ENCODE results near the gene SPRED2.
A peak's percentile ranks its signal among the peaks of the same experiment; 100 is the strongest.

Gene SPRED2

DNA sequence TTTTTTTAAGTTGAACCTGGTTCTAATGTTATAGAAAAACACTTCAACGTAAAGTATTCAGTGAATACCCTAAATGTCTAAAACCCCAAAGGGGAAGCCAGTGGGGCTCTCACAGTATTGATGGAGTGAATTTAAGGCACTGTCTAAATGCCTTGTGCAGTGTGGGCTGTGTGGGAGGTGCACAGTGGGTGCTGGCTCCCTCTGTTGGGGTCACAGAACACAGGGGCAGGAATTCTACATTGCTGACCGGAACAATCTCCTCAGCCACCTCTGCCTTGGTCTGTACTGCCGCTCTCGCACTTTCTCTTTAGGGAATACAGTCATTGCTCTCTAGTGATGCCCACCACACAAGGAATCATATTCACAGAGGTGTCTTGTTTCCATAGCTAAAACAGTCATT is 45.4 kb downstream of the SPRED2 start:
- DNase-seq (ENCODE audit: low spot score), result no peak

DNA sequence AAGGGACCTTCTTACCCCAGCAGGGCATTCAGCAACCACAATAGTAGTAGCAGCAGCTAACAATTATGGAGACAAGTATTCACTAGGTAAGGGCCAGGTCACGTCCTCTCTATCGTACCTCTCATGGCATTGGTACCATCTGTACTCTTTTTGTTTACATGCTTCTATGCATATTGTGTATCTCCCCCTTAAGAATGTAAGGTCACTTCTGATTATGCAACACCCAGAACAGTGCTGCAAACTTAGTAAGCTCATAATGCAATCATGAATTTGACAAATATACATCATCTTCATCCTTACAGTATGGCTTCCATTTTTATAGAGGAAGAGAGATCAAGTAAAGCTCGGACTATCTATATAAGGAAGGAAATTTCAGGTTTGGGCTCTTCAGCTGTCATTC is 46.1 kb downstream of the SPRED2 start:
- DNase-seq (ENCODE audit: low spot score), result no peak

DNA sequence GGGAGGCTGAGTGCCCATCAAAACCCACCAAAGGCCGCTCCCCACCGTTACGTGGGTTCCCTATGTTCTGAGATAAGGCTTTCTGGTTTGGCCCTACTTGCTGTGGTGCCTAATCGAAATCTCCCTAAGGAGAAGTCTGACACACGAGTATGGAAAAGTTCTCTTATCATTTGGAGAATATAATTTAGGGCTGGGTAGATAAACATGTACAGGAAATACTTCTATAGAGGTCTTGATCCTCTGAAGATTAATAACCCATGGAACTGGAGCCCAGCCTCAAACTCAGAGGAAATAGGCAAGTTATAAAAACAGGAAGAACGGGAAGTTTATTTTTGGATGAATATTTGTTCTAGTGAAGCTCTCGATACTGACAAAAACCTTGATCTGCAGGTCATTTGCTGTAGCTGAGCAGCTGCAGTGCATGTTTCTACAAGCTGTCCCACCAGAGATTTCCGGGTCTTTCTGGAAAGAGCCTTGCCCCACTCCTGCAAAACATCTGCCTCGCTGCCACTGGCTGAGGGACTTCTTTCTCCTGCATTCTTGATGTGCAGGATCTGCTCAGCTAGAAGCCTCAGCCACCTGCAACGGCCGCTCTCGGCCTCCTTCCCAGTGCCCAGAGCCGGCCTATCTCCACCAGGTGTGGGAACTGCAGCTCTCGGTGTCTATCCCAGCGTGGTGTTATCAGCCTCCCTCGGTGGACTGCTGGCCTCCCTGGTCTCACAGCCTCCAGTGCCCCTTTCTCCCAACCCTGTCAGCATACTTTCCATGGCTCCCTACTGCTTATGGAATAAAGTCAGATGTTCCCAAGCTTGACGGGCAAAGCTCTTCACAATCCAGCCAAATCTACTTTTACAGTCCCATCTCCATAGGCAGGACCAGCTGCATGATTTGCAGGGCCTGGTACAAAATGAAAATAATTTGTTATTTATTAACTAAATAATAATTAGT is 48.6 kb downstream of the SPRED2 start:
- peak; percentile 10 for DNase-seq (ENCODE audit: low spot score)

DNA sequence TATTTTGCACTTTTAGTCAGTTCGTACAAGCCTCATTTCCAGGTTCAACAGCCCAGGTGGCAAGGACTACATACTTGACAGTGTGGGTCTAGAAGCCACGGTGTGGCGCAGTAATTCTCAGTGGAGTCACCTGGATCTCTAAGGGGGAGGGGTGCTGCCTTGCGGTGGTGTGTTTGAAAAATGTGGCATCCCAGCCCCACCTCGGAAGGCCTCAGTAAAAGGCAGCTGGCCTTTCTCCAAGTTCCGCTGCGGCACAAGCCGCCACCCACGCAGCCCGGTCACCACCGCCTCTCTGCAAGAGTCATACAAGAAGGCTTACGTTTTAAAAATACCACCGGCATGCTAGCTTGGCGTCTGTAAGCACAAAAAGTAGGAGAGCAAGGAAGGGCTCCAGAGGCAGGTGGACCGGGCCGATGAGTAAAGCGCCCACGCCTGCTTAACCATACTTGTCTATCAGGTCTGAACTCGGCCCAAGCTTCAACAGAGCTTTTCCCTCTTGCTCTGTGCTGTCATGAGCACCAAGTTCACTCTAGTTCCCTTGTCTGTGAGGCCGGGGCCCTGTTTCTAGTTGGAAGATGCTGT is 49.5 kb downstream of the SPRED2 start:
- DNase-seq (ENCODE audit: low spot score), result peak; percentile 93

DNA sequence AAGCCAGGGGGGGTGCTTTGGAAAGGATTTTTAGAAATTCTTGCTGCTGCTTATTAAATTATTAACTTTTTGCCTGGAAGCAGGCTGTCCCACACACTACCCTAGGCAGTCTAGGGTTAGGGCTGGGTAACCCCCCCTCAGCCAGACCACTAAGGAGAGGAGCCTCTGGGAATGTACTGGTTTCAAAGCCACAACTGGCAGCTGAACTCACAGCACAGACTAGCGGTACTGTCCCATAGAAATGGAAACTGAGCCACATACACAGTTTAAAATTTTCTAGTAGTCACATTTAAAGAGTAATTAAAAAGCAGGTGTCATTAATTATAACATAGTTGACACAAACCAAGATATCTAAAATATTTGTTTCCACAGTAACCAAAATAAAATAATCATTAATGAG is 50.1 kb downstream of the SPRED2 start:
- no peak for DNase-seq (ENCODE audit: low spot score)

DNA sequence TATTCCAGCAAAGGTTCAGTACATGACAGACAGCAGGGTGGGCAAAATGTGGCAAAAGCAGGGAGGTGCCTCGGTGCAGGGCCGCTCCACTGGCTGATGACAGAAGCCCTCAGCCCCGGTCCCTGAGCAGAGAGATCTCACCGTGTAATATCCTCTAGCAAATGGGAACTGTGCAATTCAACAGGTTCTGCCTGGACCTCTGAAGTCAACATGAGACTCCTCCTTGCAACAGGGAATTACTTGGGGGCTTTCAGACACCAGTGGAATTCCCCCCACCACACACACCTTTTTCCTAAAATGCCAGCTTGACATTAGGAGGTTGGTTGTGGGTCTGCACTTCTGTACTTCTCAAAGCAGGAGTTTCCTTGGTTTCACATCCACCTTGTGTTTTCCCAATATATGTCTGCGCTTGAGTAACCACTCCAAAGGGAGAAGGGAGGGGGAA is 50.8 kb downstream of the SPRED2 start:
- no peak for DNase-seq (ENCODE audit: low spot score)

DNA sequence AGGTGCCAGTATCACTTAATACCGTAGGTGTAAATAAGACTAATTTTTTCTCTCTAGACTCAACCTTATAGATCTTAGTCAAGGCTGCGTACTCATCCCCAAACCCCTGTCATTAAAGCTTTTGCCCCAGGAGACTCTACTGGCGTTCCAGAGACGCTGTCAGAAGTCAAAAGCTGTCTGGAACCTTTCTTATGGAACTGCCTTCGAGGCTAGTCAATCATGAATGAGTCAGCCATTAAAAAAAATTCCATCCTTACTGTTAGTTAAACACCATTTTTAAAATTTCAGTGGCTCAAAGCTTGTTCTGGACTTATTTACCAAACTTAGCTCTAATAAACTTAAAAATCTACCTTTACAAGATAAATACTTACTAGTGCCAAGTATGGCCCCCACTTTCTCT is 52.1 kb downstream of the SPRED2 start:
- no peak for DNase-seq (ENCODE audit: low spot score)

DNA sequence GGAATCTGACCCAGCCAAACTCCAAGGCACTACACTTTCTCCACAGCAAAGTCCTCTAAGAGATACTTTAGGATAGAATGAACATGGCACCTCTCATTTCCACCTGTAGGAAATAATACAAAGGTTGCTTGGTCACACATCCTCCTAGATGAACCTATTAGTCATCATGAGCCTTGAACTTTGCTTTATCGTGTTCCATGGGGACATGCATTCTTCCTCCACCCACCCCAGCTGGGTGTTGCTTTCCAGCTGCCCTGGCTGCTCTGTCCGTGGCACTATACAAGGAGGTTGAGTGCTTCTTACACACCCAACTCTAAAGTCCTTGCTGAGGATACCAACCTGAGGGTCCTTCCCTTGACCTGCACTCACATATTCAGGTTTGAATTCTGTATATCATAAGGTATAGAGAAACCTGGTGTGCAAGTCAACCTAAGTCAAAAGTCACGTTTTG is 52.7 kb downstream of the SPRED2 start:
- DNase-seq (ENCODE audit: low spot score), result peak; percentile 75

DNA sequence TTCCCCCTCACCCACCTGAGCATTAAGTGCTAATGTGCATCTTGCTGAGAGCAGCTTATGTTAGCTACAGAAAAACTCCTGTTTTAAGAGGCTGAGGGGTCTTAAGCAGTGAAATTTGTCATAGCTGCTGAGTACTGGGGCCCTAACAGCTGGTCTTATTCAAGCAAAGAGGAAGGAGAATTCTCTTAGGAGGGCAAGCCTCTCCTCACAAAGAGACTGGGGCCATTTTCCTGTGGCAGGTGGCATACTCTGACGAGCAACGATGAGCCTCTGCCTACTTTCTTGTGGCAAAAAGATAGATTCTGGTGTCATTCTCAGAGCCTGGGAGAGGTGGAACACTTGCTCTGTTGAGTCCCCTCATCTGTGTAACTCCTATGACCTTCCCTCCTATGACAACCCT is 53.2 kb downstream of the SPRED2 start:
- DNase-seq (ENCODE audit: low spot score), result no peak

DNA sequence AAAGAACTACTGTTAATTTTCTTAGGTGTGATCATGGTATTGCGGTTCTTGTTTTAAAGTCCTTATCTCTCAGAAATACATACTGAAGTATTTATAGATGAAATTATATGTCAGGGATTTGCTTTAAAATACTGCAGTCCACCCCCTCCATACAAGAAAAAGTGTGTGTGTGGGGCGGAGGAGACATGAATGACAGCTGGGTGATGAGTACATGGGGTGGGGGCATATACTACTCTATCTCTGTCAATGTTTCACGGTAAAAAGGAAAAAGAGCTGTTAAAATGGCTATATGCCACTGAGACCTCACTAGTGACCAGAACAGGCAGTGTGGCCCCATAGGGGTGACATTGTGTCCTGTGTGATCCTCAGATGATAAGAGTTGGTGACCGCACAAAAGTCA is 54.1 kb downstream of the SPRED2 start:
- DNase-seq (ENCODE audit: low spot score), result no peak

DNA sequence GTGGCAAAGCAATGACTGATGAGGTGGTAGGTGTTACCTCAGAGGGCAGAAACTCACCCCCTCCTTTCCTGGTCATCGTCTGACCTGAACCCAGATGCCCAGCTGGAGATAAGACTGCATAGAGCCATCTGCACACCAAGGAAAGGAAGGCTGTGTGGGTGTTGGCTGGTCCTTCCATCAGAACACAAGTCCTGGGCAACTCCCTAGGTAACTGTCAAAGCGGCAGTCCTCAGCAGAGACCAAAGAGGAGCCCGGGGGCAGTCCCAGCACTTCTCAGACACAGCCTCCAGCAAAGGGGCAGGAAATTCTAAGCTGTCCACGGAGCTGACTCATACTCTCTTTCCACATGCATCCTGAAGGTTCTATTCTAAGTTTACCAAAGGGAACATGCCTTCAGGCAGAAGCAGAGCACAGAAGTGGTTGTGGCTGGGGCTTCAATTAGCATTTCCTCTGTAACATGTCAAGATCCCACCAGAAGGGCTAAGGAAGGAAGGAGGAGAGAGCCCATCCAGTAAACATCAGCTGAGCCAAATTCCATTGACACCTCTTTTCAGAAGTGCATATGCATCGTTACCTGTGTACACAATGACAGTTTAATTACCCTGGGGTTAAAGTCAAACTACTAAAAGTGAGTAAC is 54.7 kb downstream of the SPRED2 start:
- DNase-seq (ENCODE audit: low spot score), result peak; percentile 69

DNA sequence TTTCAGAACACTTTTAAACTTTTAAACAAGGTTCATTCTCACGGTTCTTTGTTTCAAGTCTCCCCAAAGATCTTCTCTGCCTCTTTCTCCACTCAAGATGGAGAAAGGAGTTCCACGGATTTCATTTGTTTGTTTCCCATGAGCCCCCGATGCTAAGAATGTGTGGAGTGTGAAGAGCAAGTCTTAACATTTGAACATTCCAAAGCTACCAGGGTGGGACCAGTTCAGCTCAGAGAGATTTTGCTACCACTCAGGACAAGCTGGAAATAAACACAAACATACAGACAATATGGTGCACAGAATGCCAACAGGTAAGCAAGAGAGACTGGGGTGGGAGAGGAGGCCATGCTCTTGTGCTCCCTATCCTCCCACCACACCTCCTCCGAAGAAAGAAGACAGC is 56.7 kb downstream of the SPRED2 start:
- no peak for DNase-seq (ENCODE audit: low spot score)

DNA sequence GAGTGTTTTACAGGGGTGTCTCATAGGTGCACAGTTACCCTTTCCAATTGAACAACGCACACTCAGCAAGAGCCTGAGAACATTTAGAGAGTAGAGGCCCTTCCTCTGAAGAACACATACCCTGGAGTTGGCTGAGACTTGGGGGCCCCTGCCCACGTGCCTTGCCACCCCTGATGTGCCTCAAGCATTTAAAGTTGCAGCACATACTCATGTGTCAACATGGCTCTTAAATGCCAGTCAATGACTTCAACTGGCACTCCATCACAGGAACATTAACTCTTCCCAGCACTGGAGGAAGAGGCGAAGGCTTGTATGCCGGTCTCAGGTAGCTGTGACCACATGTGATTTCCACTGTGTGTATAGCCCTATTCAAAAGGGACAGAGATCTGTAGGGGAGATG is 57.4 kb downstream of the SPRED2 start:
- DNase-seq (ENCODE audit: low spot score), result no peak

DNA sequence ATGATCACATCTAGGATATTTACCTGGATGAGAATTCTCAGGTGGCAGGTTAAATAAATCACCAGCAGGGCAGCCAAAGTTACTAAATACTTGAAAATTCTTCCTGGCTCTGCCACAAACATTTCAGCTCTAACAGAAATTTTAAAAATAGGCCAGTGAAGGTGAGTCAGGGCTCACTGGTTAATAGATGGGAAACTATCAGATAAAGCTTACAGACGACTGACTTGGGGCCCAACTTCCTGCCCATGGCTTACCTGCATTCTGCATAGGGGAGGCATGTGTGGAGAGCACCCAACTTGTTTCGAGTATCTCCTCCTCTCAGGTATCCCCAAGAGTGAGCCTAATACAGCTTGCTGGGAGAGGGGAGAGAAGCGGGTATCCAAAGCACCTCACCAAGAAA is 57.8 kb downstream of the SPRED2 start:
- no peak for DNase-seq (ENCODE audit: low spot score)

DNA sequence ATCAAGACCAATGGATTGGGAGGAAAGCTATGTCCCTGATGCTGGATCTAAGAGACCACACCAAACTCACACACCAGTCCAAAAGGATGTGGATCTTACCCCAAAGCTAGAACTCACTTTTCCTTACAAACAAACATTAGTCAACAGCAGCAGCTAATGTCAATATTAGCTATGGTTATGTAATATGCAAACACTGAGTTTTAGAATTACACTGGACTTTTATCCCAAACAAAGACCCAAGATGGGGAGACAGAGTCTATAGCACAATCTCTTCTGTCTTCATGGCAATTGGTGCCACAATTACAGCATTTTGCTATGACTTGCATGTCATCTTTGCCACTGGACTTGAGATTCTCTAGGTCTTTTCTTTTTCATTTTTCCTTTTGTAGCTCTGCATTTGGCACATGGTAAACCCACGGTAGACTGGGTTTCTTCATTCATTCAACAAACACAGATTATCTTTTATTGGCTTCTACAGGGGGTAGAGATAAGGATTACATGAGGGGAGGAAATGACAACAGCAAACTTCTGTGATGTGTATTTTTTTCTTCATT is 59.0 kb downstream of the SPRED2 start:
- DNase-seq (ENCODE audit: low spot score), result no peak

DNA sequence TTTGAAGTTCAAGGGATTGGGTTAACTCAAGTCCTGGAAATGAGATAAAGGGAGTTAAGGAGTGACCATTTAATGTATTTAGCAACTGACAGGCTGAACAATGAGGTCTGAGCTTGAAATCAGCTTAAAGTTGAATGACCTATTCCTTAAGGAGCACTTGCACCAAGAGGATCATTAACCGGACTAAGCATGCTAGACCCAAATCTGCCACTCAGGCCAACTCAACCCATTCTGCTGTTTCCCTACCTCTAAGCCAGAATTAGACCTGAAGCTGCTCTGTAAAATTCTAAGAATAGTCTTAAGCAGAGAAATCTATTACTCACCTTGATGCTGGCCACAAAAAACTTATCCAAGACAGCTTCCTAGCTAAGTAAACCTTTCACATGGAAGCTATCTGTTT is 59.8 kb downstream of the SPRED2 start:
- no peak for DNase-seq (ENCODE audit: low spot score)

DNA sequence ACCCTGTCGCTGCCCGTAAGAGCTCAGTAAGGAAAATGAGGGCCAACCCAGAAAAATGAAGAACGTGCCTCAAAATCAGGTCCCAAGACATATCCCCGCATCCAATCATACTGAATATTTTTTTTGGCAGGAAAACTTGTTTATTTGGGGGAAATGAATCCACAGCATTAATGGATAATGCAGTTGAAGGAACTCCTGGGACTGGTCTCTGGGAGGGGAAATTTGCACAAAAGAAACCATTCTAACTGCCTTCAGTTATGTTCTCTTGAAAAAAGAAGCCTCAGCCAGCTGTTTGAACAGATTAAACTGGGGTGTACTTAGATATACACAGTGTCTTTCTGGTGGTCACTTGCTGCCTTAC is 61.3 kb downstream of the SPRED2 start:
- no peak for DNase-seq (ENCODE audit: low spot score)

DNA sequence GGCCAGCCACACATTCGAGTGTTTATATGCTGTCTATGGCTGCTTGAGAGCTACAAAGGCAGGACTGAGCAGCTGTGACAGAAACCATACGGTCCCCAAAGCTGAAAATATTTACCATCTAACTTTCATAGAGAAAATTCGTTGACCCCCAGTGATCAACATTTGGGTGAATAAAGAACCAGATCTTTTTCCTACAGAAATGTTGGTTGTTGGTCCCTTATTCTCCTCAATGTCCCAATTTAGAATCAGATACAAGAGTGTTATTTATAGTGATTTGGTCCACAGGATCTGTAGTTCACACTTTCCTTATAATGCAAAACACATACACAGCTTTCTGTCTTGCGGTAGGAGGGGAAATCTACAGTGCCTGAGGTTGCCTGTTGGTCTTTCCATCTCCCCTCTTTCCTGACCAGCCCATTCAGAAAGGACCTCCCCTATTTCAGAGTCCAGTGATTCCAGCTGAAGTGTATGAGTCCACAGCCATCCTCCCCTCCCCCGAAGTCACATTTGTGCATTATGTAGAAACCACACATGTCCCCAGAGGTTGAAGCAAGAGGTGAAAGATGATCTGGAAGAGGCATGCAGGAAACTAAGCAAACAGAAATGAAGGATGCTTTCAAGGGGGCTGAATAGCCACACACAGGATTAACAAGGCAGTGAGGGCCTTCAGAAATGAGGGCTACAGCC is 61.9 kb downstream of the SPRED2 start:
- DNase-seq (ENCODE audit: low spot score), result no peak

DNA sequence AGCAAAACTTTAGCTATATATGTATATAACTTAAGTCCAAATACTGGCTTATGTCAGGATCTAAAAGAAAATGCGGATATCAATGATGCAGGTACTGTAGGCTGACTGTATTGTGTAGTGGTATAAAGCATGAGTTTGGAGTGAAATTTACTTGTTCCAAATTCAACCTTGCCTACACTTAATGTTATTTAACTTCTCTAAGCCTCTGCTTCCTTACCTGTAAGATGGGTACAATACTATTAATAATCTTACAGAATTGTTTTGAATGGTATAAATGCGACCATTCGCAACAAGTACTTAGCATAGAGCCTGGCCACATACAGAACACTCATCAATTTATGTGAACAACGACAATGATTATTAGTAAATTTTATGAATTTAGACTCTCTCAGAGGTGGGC is 62.4 kb downstream of the SPRED2 start:
- DNase-seq (ENCODE audit: low spot score), result no peak

DNA sequence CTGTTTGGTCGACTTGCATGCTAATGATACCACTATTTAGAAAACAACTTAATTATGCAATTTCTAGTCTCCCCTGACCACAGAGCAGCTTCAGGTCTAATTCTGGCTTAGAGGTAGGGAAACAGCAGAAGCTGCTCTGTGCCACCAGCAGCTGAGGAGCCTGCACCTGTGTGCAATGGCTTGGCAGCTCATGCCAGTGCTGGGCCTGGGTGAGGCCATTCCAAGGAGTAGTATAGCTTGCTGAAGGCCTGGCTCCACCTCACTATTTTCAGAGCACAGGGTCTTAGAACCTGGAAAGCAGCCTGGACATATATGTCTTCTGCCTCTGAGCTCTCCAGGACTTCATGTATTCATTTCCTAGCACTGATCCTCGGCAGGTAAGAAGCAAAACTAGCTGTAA is 62.8 kb downstream of the SPRED2 start:
- DNase-seq (ENCODE audit: low spot score), result no peak

DNA sequence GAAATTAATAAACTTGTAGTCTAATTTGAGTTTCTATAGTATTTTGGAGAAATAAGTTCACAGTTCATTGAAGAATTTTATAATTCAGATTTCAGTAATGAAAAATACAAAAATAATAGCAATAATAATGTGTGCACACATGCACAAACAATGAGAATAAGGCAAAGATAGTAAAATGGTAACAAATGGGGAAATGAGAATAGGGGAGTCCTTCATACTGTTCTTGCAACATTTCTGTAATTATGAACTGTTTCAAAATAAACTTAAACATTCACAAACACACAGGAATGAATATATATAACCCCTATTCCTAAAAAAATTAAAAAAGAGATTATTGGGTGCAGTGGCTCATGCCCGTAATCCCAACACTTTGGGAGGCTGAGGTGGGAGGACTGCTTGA is 63.9 kb downstream of the SPRED2 start:
- no peak for DNase-seq (ENCODE audit: low spot score)

DNA sequence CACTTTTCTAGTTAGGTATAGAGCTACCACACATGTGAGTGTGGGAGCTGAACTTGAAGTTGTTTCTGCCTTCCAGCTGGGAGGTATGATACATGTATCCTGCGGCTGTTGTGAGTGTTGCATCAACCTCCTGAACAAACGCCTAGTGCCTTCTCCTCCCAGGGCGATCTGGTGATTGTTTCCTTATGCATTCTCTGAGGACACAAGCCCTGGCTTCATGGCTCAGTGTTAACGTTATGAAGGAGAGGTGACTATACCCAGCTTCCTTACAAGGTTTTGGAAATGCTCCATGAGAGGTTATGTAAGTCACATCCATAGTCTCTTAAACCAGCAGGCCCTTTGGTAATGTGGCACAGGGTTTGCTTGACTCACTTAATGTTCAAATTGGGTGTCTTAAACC is 64.9 kb downstream of the SPRED2 start:
- peak; percentile 63 for DNase-seq (ENCODE audit: low spot score)
